PC-3 (cell line): ENCODE data around the gene TAC1. TPM values are rescaled to one million over a fixed set of nuclear protein-coding genes. Genes with fewer than 3 reads are reported as not detected.

Source experiments
- ATAC-seq: fragments of 200-7000 bp; cut with Tn5 transposase; 2 replicates; pipeline ENCODE4 v1.9.1; 2020; ENCODE audit warnings: mild to moderate bottlenecking, moderate library complexity
- BruUV-seq: library from RNA; stranded (reverse); fragments of 400-500 nt; replicated peaks from 2 replicates; lab custom pipeline; 2021; lab: Mats Ljungman, UMichigan
- CTCF ChIA-PET: fragments of 300-600 bp; sonication (Branson Sonifier 250); formaldehyde crosslinking; loops from one replicate; lab custom pipeline; 2022; ENCODE audit warnings: antibody characterized with exemption; lab: Charles Lee
- POLR2A ChIA-PET: fragments of 300-600 bp; sonication (Branson Sonifier 250); formaldehyde crosslinking; loops from one replicate; lab custom pipeline; 2022; ENCODE audit warnings: antibody characterized with exemption; ENCODE audit not compliant: unreplicated experiment; lab: Charles Lee
- DNase-seq: peaks from one replicate; pipeline ENCODE4 v3.0.0-alpha.2; 2015
- H2AFZ ChIP-seq: fragments of 300-600 bp; sonication (generic); 2 replicates; pipeline ENCODE4 v1.6.0; 2016; ENCODE audit warnings: antibody characterized with exemption, low read length
- H3F3A ChIP-seq: fragments of 300-600 bp; sonication (generic); one replicate; pipeline ENCODE4 v1.6.0; 2017; ENCODE audit warnings: antibody characterized with exemption, low read length, control low read depth, mild to moderate bottlenecking; ENCODE audit not compliant: unreplicated experiment
- H3K27ac ChIP-seq: fragments of 300-600 bp; sonication (generic); 2 replicates; pipeline ENCODE4 v1.5.1; 2016; ENCODE audit warnings: mild to moderate bottlenecking, low read length
- H3K27me3 ChIP-seq: fragments of 300-600 bp; sonication (generic); 2 replicates; pipeline ENCODE4 v1.6.1; 2016; ENCODE audit warnings: low read length, mixed read lengths
- H3K36me3 ChIP-seq: fragments of 300-600 bp; sonication (generic); 2 replicates; pipeline ENCODE4 v1.6.1; 2016; ENCODE audit warnings: low read depth, mixed run types, low read length, mixed read lengths
- H3K4me1 ChIP-seq: fragments of 300-600 bp; sonication (generic); 2 replicates; pipeline ENCODE4 v1.5.1; 2016; ENCODE audit warnings: low read length; ENCODE audit not compliant: insufficient read depth
- H3K4me2 ChIP-seq: fragments of 300-600 bp; sonication (generic); 2 replicates; pipeline ENCODE4 v1.6.0; 2016; ENCODE audit warnings: low read length
- H3K4me3 ChIP-seq: fragments of 300-600 bp; sonication (generic); 2 replicates; pipeline ENCODE4 v1.5.1; 2016; ENCODE audit warnings: mild to moderate bottlenecking, low read length, mixed read lengths
- H3K79me2 ChIP-seq: fragments of 300-600 bp; sonication (generic); 2 replicates; pipeline ENCODE4 v1.6.1; 2017; ENCODE audit warnings: low read length, mixed read lengths
- H3K9ac ChIP-seq: fragments of 300-600 bp; sonication (generic); 2 replicates; pipeline ENCODE4 v1.6.0; 2016; ENCODE audit warnings: mild to moderate bottlenecking, low read length
- H3K9me2 ChIP-seq: fragments of 300-600 bp; sonication (generic); replicated peaks from 2 replicates; pipeline ENCODE4 v1.6.1; 2016; ENCODE audit warnings: mixed run types, low read length, mixed read lengths
- H3K9me3 ChIP-seq: fragments of 300-600 bp; sonication (generic); 2 replicates; pipeline ENCODE4 v1.6.1; 2016; ENCODE audit warnings: low read length, mixed read lengths
- H4K20me1 ChIP-seq: fragments of 300-600 bp; sonication (generic); 2 replicates; pipeline ENCODE4 v1.6.1; 2016; ENCODE audit warnings: low read length, mixed read lengths
- CTCF ChIP-seq: fragments of 300-600 bp; sonication (generic); conservative IDR thresholded peaks from 2 replicates; pipeline ENCODE4 v1.5.1; 2017; ENCODE audit warnings: antibody characterized with exemption, low read depth, mild to moderate bottlenecking, low read length
- EZH2 ChIP-seq: fragments of 300-600 bp; sonication (generic); IDR thresholded peaks from one replicate; pipeline ENCODE4 v1.6.1; 2017; ENCODE audit warnings: antibody characterized with exemption, mild to moderate bottlenecking, low read length; ENCODE audit not compliant: unreplicated experiment
- EZH2phosphoT487 ChIP-seq: fragments of 300-600 bp; sonication (generic); IDR thresholded peaks from 2 replicates; pipeline ENCODE4 v1.6.1; 2018; ENCODE audit warnings: mild to moderate bottlenecking, antibody characterized with exemption, low read length, borderline replicate concordance
- intact Hi-C: fragments of 100-400 bp; cut with micrococcal nuclease; formaldehyde crosslinking; loops from 2 replicates; pipeline ENCODE4 v1.9.0; 2023
- total RNA-seq: library from RNA; depleted of rRNA; stranded (reverse); fragments of >200 nt; gene quantifications from 2 replicates; pipeline ENCODE4 v1.2.3, GENCODE V29; 2014

Gene TAC1
- total RNA-seq, 1 experiment from 2014 or later: not detected

- Histone ChIP-seq H3K27ac (no peak overlapping the region), H3K4me3 (no peak overlapping the region), H3F3A (no peaks in the 10 kb centered on the region), H3K9me3 (no peaks in the 10 kb centered on the region), H3K4me1 (no peaks in the 10 kb centered on the region), H3K4me2 (no peak overlapping the region), H3K79me2 (no peaks in the 10 kb centered on the region), H3K27me3 (peaks cover 74% of the 10 kb centered on the region), H4K20me1 (no peaks in the 10 kb centered on the region), H3K36me3 (no peaks in the 10 kb centered on the region), H2AFZ (no peak overlapping the region), H3K9ac (no peak overlapping the region), H3K9me2 (no peaks in the 10 kb centered on the region)
- DNase-seq: no peak
- ATAC-seq: no peak
- POLR2A ChIA-PET: no interaction called here
- BruUV-seq: no TSS peak
- no peak for TF ChIP-seq EZH2
- TF ChIP-seq CTCF: no peak
- TF ChIP-seq EZH2phosphoT487: no peak
- CTCF ChIA-PET: no interaction called here
- intact Hi-C loops: no loop called here
These were observed 1.6 kb downstream of the TAC1 start for GRCh38 chr7:97733276-97734161.

- DNase-seq (no peak), ATAC-seq (no peak)
- Histone ChIP-seq H3K9ac (no peak overlapping the region), H3K4me2 (no peak overlapping the region), H2AFZ (no peak overlapping the region), H3F3A (no peaks in the 10 kb centered on the region), H3K9me3 (no peaks in the 10 kb centered on the region), H3K4me3 (no peak overlapping the region), H3K9me2 (no peaks in the 10 kb centered on the region), H3K79me2 (no peaks in the 10 kb centered on the region), H3K4me1 (no peaks in the 10 kb centered on the region), H3K27ac (no peak overlapping the region), H3K27me3 (peaks cover 68% of the 10 kb centered on the region), H3K36me3 (no peaks in the 10 kb centered on the region), H4K20me1 (no peaks in the 10 kb centered on the region)
- TF ChIP-seq EZH2phosphoT487: no peak
- TF ChIP-seq EZH2: no peak
- TF ChIP-seq CTCF: no peak
- intact Hi-C loops: no loop called here
- no TSS peak for BruUV-seq
- ChIA-PET CTCF (no interaction called here), POLR2A (no interaction called here)
These were observed 2.4 kb downstream of the TAC1 start for GRCh38 chr7:97734255-97734654.

DNA sequence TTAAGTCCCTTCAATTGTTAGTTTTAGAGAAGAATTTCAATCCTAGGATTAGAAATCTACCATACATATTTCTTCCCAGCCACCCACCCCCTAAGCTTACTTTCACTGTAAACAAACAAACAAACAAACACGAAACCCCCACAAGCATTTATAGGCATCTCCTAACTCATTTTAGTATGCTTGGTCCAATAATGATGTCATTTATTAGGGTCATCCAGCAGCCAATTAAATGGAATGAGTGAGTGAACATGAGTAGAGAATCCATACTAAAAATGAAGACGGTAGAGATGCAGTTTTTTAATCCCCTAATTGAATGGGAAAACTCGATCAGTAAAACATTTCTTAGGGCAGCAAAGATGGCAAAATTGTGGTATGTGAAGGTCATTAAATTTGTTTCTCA is 3.2 kb downstream of the TAC1 start:
- no peak for DNase-seq
- Histone ChIP-seq H3K9me3 (no peaks in the 10 kb centered on the region), H3K27ac (no peak overlapping the region), H4K20me1 (no peaks in the 10 kb centered on the region), H2AFZ (no peak overlapping the region), H3F3A (no peaks in the 10 kb centered on the region), H3K27me3 (peaks cover 60% of the 10 kb centered on the region), H3K9ac (no peak overlapping the region), H3K4me1 (no peaks in the 10 kb centered on the region), H3K4me3 (no peak overlapping the region), H3K4me2 (no peak overlapping the region), H3K9me2 (no peaks in the 10 kb centered on the region), H3K36me3 (no peaks in the 10 kb centered on the region), H3K79me2 (no peaks in the 10 kb centered on the region)
- BruUV-seq: no TSS peak
- no peak for TF ChIP-seq EZH2
- no peak for TF ChIP-seq EZH2phosphoT487
- TF ChIP-seq CTCF: no peak
- no peak for ATAC-seq
- intact Hi-C loops: no loop called here
- ChIA-PET CTCF (no interaction called here), POLR2A (no interaction called here)
